Measurements from ENCODE around the gene P4HB.

- TF ChIP-seq CTCF (tag by site-specific recombination; IDR thresholded peaks at IDR 0.05), result no peak
- TF ChIP-seq ZBTB10 (tag by site-specific recombination; IDR thresholded peaks at IDR 0.05), result no peak
- no peak for TF ChIP-seq ZNF449 (tag by site-specific recombination; IDR thresholded peaks at IDR 0.05)
- no peak for TF ChIP-seq ZNF121 (tag by site-specific recombination; IDR thresholded peaks at IDR 0.05)
- no peak for TF ChIP-seq PBX3 (CRISPR knock-in tag; IDR thresholded peaks at IDR 0.05)
- TF ChIP-seq YY1 (tag by site-specific recombination; IDR thresholded peaks at IDR 0.05), result no peak
- no peak for TF ChIP-seq ZIC2 (tag by site-specific recombination; IDR thresholded peaks at IDR 0.05)
- no peak for TF ChIP-seq PRDM2 (tag by site-specific recombination; IDR thresholded peaks at IDR 0.05; ENCODE audit: borderline replicate concordance)
- TF ChIP-seq ZNF2 (tag by site-specific recombination; IDR thresholded peaks at IDR 0.05), result no peak
- no peak for TF ChIP-seq ZNF692 (tag by site-specific recombination; IDR thresholded peaks at IDR 0.05)
- no peak for TF ChIP-seq ZNF768 (tag by site-specific recombination; IDR thresholded peaks at IDR 0.05)
- TF ChIP-seq ZNF423 (tag by site-specific recombination; IDR thresholded peaks at IDR 0.05), result no peak
- TF ChIP-seq OVOL3 (tag by site-specific recombination; IDR thresholded peaks at IDR 0.05), result no peak
- TF ChIP-seq ZNF350 (tag by site-specific recombination; IDR thresholded peaks at IDR 0.05), result no peak
Measured at GRCh38 chr17:81878294-81878693, 18.0 kb upstream of the P4HB start.

Data from HEK293 (cell line).